NB4 (cell line): ENCODE measurements around the gene RPS5.

Experiments
- POLR2A ChIP-seq: IDR thresholded peaks from 2 replicates; pipeline ENCODE4 v1.6.1; 2011; ENCODE audit warnings: mild to moderate bottlenecking; ENCODE audit not compliant: insufficient read length; ENCODE audit errors: extremely low read depth
- TF ChIP-seq, protein P1 (sequence below): IDR thresholded peaks from 2 replicates; pipeline ENCODE4 v1.6.1; 2011; ENCODE audit warnings: low read depth, low read length
- TF ChIP-seq, protein P2 (sequence below): IDR thresholded peaks from one replicate; pipeline ENCODE4 v1.5.1; 2012; ENCODE audit warnings: low read depth, low read length

DNA sequence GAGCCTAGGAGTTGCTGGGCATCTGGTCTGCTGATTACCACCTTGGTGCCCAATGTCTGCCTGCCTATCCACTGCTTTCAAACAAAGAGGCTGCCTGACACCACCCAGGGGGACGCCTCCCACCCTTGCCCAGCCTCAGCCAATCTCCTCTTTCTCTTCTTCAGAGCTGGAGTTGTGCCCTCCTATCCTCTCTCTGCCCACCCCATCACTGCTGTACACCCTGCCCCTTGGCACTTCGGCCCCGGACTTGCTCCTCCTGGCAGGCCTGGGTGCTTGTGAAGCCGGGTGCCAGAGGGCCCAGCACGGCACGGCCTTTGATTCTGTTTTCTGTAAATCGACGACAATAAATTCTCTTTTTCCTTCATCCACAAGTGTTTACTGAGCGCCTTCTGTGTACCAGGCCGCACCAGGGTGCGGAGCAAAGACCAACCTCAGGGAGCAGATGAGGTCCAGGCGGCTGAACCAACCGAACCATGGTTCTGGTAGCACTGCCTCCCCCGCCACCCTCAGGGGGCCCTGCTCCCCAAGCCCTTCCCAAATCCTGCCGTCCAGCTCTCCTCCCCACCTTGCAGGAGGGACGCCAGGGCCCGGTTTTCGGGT, 13.3 kb downstream of the RPS5 start:
- TF ChIP-seq, protein P1, sequence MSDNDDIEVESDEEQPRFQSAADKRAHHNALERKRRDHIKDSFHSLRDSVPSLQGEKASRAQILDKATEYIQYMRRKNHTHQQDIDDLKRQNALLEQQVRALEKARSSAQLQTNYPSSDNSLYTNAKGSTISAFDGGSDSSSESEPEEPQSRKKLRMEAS = no peak
- TF ChIP-seq POLR2A = no peak
- TF ChIP-seq, protein P2, sequence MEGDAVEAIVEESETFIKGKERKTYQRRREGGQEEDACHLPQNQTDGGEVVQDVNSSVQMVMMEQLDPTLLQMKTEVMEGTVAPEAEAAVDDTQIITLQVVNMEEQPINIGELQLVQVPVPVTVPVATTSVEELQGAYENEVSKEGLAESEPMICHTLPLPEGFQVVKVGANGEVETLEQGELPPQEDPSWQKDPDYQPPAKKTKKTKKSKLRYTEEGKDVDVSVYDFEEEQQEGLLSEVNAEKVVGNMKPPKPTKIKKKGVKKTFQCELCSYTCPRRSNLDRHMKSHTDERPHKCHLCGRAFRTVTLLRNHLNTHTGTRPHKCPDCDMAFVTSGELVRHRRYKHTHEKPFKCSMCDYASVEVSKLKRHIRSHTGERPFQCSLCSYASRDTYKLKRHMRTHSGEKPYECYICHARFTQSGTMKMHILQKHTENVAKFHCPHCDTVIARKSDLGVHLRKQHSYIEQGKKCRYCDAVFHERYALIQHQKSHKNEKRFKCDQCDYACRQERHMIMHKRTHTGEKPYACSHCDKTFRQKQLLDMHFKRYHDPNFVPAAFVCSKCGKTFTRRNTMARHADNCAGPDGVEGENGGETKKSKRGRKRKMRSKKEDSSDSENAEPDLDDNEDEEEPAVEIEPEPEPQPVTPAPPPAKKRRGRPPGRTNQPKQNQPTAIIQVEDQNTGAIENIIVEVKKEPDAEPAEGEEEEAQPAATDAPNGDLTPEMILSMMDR = no peak
